ENCODE results near the gene GXYLT2. TPM values are rescaled to one million over a fixed set of nuclear protein-coding genes. Genes with fewer than 3 reads are reported as not detected.

The GXYLT2 gene
- total and polyA plus RNA-seq, 2 experiments from 2014 or later = 2.0 to 5.8 TPM

DNA sequence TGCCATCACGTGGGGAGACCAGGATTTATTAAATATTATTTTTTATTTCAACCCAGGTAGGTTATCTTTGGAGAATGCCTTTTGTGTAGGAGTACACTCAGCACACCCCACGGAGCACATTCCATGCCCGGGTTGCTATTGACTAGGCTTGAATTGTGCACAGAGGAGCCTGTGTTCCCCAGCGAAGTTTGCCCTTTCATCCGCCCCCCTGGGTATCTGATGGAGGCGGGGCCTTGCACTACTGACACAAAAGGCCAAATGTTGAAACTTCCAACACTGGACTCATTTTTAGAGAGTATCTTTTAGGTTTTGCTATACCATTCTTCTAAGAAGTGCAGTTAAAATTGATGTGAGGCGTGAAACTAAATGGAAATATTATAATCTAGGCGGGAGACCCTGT is 69.5 kb downstream of the GXYLT2 start (continued):
- TF ChIP-seq, protein P1, sequence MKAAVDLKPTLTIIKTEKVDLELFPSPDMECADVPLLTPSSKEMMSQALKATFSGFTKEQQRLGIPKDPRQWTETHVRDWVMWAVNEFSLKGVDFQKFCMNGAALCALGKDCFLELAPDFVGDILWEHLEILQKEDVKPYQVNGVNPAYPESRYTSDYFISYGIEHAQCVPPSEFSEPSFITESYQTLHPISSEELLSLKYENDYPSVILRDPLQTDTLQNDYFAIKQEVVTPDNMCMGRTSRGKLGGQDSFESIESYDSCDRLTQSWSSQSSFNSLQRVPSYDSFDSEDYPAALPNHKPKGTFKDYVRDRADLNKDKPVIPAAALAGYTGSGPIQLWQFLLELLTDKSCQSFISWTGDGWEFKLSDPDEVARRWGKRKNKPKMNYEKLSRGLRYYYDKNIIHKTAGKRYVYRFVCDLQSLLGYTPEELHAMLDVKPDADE (IDR thresholded peaks at IDR 0.05) = no peak
- TF ChIP-seq POLR2AphosphoS5 (IDR thresholded peaks at IDR 0.05; ENCODE audit: low read depth) (no peak), JUNB (IDR thresholded peaks at IDR 0.05; ENCODE audit: unreplicated experiment) (no peak)

DNA sequence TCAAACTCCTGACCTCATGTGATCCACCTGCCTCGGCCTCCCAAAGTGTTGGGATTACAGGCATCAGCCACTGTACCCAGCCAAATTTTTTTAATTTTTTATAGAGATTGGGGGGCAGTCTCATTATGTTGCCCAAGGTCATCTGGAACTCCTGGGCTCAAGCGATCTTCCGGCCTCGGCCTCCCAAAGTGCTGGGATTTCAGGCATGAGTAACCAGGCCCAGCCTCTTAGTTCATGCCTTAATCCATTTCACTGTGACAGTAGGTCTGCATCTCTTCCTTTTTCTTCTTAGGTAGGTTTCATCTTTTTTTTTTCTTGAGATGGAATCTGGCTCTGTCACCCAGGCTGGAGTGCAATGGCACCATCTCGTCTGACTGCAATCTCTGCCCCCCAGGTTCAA is 71.5 kb downstream of the GXYLT2 start:
- Mint-ChIP-seq H3K27me3 (ENCODE audit: insufficient read depth, low read depth, poor library complexity) (peaks cover 7% of the 10 kb centered on the region), H3K27ac (no peak overlapping the region; the same call in 1 of the 2 replicates), H3K4me3 (no peak overlapping the region), H3K36me3 (ENCODE audit: low read depth) (no peaks in the 10 kb centered on the region), H3K4me1 (peaks cover 14% of the 10 kb centered on the region), H3K9me3 (no peaks in the 10 kb centered on the region)
- no peaks in the 10 kb centered on the region for H3K79me2 ChIP-seq (replicated peaks; ENCODE audit: insufficient read depth)
- no peak overlapping the region for H3K27ac ChIP-seq (ENCODE audit: low read depth)
- H3K36me3 ChIP-seq (ENCODE audit: insufficient read depth) = no peaks in the 10 kb centered on the region
- DNase-seq (ENCODE audit: low spot score) (no peak), ATAC-seq (no peak)
- H2AFZ ChIP-seq = no peak overlapping the region
- H3K4me1 ChIP-seq (ENCODE audit: insufficient read depth) = peaks cover 10% of the 10 kb centered on the region
- no peak for TF ChIP-seq JUNB (IDR thresholded peaks at IDR 0.05; ENCODE audit: unreplicated experiment)
- TF ChIP-seq STAT1 (IDR thresholded peaks at IDR 0.05; ENCODE audit: unreplicated experiment) = no peak
- TF ChIP-seq, protein P1 (IDR thresholded peaks at IDR 0.05) = no peak
- H3K9me2 ChIP-seq (ENCODE audit: insufficient read depth) = no peaks in the 10 kb centered on the region
- H3K4me3 ChIP-seq = no peak overlapping the region
- H3K4me2 ChIP-seq = no peak overlapping the region
- no peaks in the 10 kb centered on the region for H4K20me1 ChIP-seq (replicated peaks; ENCODE audit: insufficient read depth)
- H3F3A ChIP-seq (replicated peaks; ENCODE audit: low read depth) = no peaks in the 10 kb centered on the region
- H3K27me3 ChIP-seq (ENCODE audit: insufficient read depth) = no peaks in the 10 kb centered on the region

DNA sequence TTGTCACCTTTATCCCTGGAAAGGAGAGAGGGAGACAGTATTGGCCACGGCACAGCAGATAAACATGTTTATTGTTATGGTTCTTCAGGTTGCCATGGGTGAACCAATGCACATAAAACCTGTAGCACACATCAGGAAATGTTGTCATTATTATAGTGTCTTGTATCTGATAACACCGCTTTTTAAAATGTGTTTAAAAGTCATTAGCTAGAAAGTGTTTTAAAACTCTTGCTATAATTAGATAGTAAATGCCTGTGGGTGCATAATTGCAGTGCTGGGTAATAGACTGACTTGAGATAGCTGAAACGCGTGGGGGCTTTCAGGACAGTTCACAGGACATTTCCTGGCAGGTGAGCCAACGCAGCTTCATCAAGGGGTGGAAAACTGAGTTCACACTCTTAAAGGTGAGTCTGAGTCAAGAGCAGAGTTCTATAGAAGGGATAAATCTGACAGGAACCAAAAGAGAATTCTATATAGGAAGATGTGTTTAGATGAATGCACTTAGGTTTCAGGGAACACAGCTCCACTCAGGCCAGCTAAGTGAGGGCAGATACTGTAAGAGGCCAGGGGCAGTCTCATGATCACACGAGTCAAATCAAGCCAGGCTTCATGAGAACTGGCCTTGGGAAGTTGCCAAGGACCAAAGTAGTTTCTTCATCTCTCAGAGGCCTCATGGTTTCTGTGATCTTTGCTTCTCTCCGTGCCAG is 73.1 kb downstream of the GXYLT2 start:
- Mint-ChIP-seq H3K36me3 (ENCODE audit: low read depth) (no peaks in the 10 kb centered on the region), H3K4me3 (no peak overlapping the region), H3K27me3 (ENCODE audit: insufficient read depth, low read depth, poor library complexity) (peaks cover 7% of the 10 kb centered on the region), H3K27ac (no peak overlapping the region), H3K9me3 (no peaks in the 10 kb centered on the region), H3K4me1 (peaks cover 6% of the 10 kb centered on the region; the same call in 2 of the 3 replicates)
- Histone ChIP-seq H3K4me3 (no peak overlapping the region), H4K20me1 (replicated peaks; ENCODE audit: insufficient read depth) (no peaks in the 10 kb centered on the region), H3K4me1 (ENCODE audit: insufficient read depth) (no peaks in the 10 kb centered on the region), H3K9me2 (ENCODE audit: insufficient read depth) (no peaks in the 10 kb centered on the region), H3K79me2 (replicated peaks; ENCODE audit: insufficient read depth) (no peaks in the 10 kb centered on the region), H3K36me3 (ENCODE audit: insufficient read depth) (no peaks in the 10 kb centered on the region), H3K4me2 (no peak overlapping the region), H2AFZ (no peak overlapping the region), H3K27me3 (ENCODE audit: insufficient read depth) (no peaks in the 10 kb centered on the region), H3K27ac (ENCODE audit: low read depth) (no peak overlapping the region), H3F3A (replicated peaks; ENCODE audit: low read depth) (no peaks in the 10 kb centered on the region)
- DNase-seq (ENCODE audit: low spot score) (no peak), ATAC-seq (no peak)
- TF ChIP-seq EZH2 (IDR thresholded peaks at IDR 0.05; ENCODE audit: low read depth, unreplicated experiment) = no peak
- TF ChIP-seq, protein P2, sequence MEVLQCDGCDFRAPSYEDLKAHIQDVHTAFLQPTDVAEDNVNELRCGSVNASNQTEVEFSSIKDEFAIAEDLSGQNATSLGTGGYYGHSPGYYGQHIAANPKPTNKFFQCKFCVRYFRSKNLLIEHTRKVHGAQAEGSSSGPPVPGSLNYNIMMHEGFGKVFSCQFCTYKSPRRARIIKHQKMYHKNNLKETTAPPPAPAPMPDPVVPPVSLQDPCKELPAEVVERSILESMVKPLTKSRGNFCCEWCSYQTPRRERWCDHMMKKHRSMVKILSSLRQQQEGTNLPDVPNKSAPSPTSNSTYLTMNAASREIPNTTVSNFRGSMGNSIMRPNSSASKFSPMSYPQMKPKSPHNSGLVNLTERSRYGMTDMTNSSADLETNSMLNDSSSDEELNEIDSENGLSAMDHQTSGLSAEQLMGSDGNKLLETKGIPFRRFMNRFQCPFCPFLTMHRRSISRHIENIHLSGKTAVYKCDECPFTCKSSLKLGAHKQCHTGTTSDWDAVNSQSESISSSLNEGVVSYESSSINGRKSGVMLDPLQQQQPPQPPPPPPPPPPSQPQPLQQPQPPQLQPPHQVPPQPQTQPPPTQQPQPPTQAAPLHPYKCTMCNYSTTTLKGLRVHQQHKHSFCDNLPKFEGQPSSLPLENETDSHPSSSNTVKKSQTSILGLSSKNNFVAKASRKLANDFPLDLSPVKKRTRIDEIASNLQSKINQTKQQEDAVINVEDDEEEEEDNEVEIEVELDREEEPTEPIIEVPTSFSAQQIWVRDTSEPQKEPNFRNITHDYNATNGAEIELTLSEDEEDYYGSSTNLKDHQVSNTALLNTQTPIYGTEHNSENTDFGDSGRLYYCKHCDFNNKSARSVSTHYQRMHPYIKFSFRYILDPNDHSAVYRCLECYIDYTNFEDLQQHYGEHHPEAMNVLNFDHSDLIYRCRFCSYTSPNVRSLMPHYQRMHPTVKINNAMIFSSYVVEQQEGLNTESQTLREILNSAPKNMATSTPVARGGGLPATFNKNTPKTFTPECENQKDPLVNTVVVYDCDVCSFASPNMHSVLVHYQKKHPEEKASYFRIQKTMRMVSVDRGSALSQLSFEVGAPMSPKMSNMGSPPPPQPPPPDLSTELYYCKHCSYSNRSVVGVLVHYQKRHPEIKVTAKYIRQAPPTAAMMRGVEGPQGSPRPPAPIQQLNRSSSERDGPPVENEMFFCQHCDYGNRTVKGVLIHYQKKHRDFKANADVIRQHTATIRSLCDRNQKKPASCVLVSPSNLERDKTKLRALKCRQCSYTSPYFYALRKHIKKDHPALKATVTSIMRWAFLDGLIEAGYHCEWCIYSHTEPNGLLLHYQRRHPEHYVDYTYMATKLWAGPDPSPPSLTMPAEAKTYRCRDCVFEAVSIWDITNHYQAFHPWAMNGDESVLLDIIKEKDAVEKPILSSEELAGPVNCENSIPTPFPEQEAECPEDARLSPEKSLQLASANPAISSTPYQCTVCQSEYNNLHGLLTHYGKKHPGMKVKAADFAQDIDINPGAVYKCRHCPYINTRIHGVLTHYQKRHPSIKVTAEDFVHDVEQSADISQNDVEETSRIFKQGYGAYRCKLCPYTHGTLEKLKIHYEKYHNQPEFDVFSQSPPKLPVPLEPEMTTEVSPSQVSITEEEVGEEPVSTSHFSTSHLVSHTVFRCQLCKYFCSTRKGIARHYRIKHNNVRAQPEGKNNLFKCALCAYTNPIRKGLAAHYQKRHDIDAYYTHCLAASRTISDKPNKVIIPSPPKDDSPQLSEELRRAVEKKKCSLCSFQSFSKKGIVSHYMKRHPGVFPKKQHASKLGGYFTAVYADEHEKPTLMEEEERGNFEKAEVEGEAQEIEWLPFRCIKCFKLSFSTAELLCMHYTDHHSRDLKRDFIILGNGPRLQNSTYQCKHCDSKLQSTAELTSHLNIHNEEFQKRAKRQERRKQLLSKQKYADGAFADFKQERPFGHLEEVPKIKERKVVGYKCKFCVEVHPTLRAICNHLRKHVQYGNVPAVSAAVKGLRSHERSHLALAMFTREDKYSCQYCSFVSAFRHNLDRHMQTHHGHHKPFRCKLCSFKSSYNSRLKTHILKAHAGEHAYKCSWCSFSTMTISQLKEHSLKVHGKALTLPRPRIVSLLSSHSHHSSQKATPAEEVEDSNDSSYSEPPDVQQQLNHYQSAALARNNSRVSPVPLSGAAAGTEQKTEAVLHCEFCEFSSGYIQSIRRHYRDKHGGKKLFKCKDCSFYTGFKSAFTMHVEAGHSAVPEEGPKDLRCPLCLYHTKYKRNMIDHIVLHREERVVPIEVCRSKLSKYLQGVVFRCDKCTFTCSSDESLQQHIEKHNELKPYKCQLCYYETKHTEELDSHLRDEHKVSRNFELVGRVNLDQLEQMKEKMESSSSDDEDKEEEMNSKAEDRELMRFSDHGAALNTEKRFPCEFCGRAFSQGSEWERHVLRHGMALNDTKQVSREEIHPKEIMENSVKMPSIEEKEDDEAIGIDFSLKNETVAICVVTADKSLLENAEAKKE (CRISPR knock-in tag; IDR thresholded peaks at IDR 0.05) = no peak
- TF ChIP-seq, protein P3, sequence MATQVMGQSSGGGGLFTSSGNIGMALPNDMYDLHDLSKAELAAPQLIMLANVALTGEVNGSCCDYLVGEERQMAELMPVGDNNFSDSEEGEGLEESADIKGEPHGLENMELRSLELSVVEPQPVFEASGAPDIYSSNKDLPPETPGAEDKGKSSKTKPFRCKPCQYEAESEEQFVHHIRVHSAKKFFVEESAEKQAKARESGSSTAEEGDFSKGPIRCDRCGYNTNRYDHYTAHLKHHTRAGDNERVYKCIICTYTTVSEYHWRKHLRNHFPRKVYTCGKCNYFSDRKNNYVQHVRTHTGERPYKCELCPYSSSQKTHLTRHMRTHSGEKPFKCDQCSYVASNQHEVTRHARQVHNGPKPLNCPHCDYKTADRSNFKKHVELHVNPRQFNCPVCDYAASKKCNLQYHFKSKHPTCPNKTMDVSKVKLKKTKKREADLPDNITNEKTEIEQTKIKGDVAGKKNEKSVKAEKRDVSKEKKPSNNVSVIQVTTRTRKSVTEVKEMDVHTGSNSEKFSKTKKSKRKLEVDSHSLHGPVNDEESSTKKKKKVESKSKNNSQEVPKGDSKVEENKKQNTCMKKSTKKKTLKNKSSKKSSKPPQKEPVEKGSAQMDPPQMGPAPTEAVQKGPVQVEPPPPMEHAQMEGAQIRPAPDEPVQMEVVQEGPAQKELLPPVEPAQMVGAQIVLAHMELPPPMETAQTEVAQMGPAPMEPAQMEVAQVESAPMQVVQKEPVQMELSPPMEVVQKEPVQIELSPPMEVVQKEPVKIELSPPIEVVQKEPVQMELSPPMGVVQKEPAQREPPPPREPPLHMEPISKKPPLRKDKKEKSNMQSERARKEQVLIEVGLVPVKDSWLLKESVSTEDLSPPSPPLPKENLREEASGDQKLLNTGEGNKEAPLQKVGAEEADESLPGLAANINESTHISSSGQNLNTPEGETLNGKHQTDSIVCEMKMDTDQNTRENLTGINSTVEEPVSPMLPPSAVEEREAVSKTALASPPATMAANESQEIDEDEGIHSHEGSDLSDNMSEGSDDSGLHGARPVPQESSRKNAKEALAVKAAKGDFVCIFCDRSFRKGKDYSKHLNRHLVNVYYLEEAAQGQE (IDR thresholded peaks at IDR 0.05; ENCODE audit: unreplicated experiment) = no peak

Measured in GM23338 (cell line).